NCI-H345 treated with DMSO at 0.1 percent for 48 hours (cell line): Measurements from ENCODE around the gene LRRN4.

Experiments
- DNase-seq: peaks from one replicate; lab custom pipeline; 2025; ENCODE audit not compliant: unreplicated experiment; lab: John Stamatoyannopoulos, UW

The LRRN4 gene

GRCh38 chr20:6053776-6054688 lies at the start of gene LRRN4:
TSS of gene LRRN4 (minus strand) at chr20:6054060. CDS start at chr20:6052799, 1,261 bp downstream.
- peak; percentile 72 for DNase-seq

GRCh38 chr20:6103301-6103700 lies 49.4 kb upstream of the LRRN4 start:
- no peak for DNase-seq

- no peak for DNase-seq
Observed at GRCh38 chr20:6101346-6101745, 47.5 kb upstream of the LRRN4 start.

GRCh38 chr20:6100246-6100645 lies 46.4 kb upstream of the LRRN4 start:
- DNase-seq, result no peak

GRCh38 chr20:6099819-6100218 lies 46.0 kb upstream of the LRRN4 start:
- no peak for DNase-seq

- DNase-seq, result no peak
Observed at GRCh38 chr20:6095409-6095808, 41.5 kb upstream of the LRRN4 start.

GRCh38 chr20:6094565-6094964 lies 40.7 kb upstream of the LRRN4 start:
- no peak for DNase-seq

- DNase-seq, result no peak
Observed at GRCh38 chr20:6094063-6094462, 40.2 kb upstream of the LRRN4 start.

- no peak for DNase-seq
Observed at GRCh38 chr20:6091661-6092060, 37.8 kb upstream of the LRRN4 start.

- DNase-seq, result no peak
Observed at GRCh38 chr20:6086868-6087267, 33.0 kb upstream of the LRRN4 start.

- DNase-seq, result no peak
Observed at GRCh38 chr20:6083926-6084325, 30.1 kb upstream of the LRRN4 start.

GRCh38 chr20:6081236-6081635 lies 27.4 kb upstream of the LRRN4 start:
- no peak for DNase-seq

GRCh38 chr20:6079016-6079415 lies 25.2 kb upstream of the LRRN4 start:
- DNase-seq, result no peak

- no peak for DNase-seq
Observed at GRCh38 chr20:6075428-6076219, 21.8 kb upstream of the LRRN4 start.

GRCh38 chr20:6074784-6075183 lies 20.9 kb upstream of the LRRN4 start:
- DNase-seq, result no peak

- no peak for DNase-seq
Observed at GRCh38 chr20:6074145-6074561, 20.3 kb upstream of the LRRN4 start.

GRCh38 chr20:6070829-6071695 lies 17.2 kb upstream of the LRRN4 start:
- DNase-seq, result no peak

GRCh38 chr20:6069669-6070068 lies 15.8 kb upstream of the LRRN4 start:
- no peak for DNase-seq

- DNase-seq, result no peak
Observed at GRCh38 chr20:6067763-6068318, 14.0 kb upstream of the LRRN4 start.

- DNase-seq, result no peak
Observed at GRCh38 chr20:6066582-6066981, 12.7 kb upstream of the LRRN4 start.

- DNase-seq, result no peak
Observed at GRCh38 chr20:6061544-6061943, 7.7 kb upstream of the LRRN4 start.
